HG02970 (cell line): ENCODE data around the gene PGC.

Source experiments
- ATAC-seq: cut with Tn5 transposase; IDR thresholded peaks from one replicate; pipeline ENCODE4 v1.9.1; 2021; ENCODE audit warnings: mild to moderate bottlenecking, moderate library complexity, moderate number of reproducible peaks; ENCODE audit not compliant: unreplicated experiment, low FRiP score

PGC gene

DNA sequence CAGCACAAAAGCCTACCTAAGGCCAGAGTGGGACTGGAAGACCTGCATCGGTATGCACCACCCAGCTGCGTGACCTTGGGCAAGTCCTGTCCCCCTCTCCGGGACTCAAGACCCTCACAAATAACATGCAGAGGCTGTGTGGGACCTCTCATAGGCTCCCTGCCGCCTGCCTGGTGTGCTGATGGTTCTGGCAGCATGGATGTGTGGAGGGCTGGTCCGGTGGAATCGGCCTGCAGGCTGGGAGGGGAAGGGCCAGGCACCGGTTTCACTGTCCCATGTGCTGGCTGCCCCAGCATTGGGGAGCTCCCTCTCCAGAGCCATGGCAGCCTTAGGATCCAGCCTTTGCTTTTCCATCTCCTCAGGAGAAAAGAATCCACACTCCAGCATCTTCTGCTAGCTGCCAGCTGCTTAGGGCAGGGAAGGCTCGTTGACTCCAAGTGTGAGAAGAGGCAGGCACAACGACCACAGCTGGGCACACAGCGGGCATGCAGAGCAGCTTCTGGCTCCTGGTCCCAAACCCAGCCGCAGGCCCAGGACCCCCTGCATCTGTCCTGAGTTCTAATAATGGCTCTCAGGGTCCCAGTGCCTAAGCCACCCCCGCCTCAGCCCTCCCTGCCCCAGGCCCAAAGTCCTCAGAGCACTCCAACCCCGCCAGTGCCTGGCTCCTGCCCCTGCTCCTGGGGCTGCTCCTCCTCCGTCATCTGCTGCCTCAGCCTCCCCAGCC is 44.3 kb downstream of the PGC start:
- ATAC-seq = no peak

DNA sequence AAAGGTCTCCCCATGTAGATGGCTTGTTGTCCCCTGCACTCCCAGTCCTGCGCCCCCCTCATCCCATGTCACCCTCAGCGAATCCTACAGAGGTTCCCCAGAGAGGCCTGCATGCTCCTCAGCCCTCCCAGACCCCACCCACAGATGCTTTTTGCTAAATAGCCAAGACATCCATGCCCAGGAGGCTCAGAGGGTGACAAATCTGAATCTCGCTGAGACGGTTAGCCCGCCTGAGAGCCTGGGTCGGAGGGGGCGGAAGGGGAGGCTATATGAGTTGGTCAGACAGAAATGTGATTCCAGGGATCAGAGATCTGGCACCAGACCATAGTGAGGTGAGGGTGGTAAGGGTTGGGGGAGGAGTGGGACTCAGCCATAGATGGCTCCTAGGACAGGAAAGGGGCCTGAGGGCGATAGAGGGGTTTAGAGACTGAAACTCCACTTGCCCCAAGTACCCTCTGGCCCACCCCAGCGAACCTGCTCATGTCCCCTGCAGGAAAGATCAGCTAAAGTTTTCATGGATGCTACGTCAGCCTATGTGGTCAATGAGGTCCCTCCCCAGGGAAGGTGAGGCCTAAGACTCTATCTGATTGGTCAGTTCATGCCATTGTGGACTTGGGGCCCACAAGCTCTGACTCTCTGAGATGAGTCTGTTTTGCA is 45.0 kb downstream of the PGC start:
- no peak for ATAC-seq

GRCh38 chr6:41700463-41701347 is 46.5 kb downstream of the PGC start:
- ATAC-seq = no peak

DNA sequence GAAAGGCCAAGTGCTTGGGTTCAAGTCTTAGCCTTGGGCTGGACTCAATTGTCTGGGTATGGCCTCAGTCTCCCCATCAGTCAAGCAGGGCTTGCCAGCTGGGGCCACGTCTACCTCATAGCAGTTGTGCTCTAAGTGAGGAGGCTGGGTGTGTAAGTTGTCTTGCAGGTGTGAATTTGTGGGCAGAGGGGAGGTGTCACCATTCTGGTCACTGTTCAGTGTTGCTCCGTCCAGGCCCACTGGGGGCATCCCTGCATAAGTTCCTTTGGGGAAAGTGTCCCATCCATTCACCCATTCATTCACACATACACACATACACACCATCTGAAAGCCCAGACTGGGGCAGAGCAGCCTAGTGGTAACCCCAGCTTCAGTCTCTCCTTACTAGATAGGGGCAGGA is 48.1 kb downstream of the PGC start:
- no peak for ATAC-seq

- no peak for ATAC-seq
Observed at GRCh38 chr6:41697861-41698781, 49.1 kb downstream of the PGC start.

GRCh38 chr6:41696788-41697187 is 50.4 kb downstream of the PGC start:
- ATAC-seq = no peak

GRCh38 chr6:41695825-41696224 is 51.4 kb downstream of the PGC start:
- ATAC-seq = no peak

DNA sequence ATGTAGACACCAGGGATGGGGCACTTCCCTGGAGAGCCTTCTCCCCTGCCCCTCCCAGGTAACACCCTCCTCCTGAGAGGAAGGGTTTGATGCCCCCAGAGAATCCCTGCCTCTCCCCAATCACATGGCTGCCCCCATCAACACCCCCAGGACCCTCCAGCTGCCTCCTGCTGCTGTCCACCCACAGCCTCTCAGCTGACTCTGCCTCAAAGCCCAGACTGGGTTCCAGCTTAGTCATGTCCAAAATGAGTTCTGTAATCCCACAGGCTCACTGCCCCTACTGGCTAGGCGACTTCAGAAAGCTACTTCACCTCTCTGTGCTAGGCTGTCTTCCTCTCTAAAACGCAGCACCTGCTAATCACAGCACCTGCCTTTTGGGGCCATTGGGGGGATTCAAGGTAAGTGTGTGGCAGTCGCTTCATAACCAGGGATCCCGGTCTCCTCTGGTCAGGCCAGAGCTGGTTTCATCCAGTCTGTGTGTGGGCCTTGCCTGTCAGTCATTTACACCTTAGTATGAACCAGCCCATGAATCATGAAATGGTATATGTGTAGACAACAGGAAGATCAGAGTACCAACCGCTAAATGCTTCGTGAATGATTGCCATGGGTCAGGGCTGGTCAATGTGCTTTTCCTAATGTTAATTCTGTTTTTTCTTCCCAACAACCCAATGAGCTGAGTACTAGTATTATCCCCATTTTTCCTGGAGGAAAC is 52.2 kb downstream of the PGC start:
- no peak for ATAC-seq

- ATAC-seq = no peak
Observed at GRCh38 chr6:41693281-41694240, 53.6 kb downstream of the PGC start.

- ATAC-seq = no peak
Observed at GRCh38 chr6:41692730-41693129, 54.5 kb downstream of the PGC start.

GRCh38 chr6:41692080-41692675 is 55.0 kb downstream of the PGC start:
- no peak for ATAC-seq

GRCh38 chr6:41691426-41692079 is 55.6 kb downstream of the PGC start:
- no peak for ATAC-seq

- no peak for ATAC-seq
Observed at GRCh38 chr6:41690541-41691330, 56.5 kb downstream of the PGC start.

DNA sequence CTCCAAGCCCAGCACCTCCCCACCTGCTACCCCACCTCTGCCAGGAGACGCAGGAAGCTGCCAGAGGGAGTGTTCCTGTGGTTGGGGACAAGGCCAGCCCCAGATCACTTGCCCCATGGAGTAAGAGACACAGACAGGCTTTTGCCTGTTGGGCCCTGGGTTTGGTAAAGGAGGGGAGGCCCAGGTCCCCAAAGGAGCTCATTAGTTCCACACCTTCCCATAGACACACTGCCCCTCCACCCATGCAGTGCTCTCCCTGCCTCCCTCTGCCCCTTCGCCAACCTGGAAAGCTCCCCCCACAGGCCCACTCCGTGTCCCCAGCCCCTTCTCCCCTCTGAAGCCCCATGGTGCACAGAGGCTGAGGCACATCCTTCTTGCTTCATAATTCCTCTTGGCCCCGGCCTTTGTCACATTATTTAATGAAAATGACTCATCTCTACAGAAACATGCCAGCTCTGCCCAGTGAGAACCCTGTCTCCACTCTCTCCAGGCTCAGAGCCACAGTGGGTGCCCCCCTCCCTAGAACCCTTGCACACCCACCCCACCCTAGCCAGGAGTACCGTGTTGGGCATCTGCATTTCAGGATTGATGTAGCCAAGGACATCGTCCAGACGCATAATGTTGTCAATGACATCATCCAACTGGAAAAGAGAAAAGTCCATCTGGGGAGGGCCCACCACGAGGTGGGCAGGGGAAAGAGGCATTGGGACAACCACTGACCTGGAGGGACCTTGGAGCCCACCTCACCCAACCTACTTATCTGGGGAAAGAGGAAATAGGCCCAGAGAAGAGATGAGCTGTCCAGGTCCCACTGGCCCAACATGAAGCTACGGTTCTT is 57.8 kb downstream of the PGC start:
- ATAC-seq = no peak

GRCh38 chr6:41688256-41688965 is 58.8 kb downstream of the PGC start:
- ATAC-seq = no peak
